H1 (cell line): ENCODE data around the gene YIPF1. TPM values are rescaled to one million over a fixed set of nuclear protein-coding genes. Genes with fewer than 3 reads are reported as not detected.

Source experiments
- CTCF ChIA-PET: fragments of 300-600 bp; sonication (Branson Sonifier 250); formaldehyde crosslinking; loops from one replicate; lab custom pipeline; 2021; ENCODE audit not compliant: partially characterized antibody; lab: Charles Lee
- POLR2A ChIA-PET: fragments of 300-600 bp; sonication (Branson Sonifier 250); formaldehyde crosslinking; loops from one replicate; lab custom pipeline; 2021; ENCODE audit warnings: inconsistent platforms; ENCODE audit not compliant: partially characterized antibody; lab: Charles Lee
- DNase-seq, 2 experiments: peaks; one replicate each; pipeline versions ENCODE4 v3.0.0 to v3.0.0-alpha.2; 2010 to 2022; ENCODE audit warnings: low spot score in 2 of 2, low read depth in 1 of 2, mixed read lengths in 1 of 2
- FAIRE-seq: peaks from 2 replicates; lab custom pipeline; 2011; peaks lifted over from hg19 to GRCh38; lab: Jason Lieb, UNC
- H2AFZ ChIP-seq: 2 replicates; pipeline ENCODE4 v1.8.1; 2012; ENCODE audit warnings: low read length, inconsistent platforms
- H2AK5ac ChIP-seq: 2 replicates; pipeline ENCODE4 v1.6.1; 2013; ENCODE audit warnings: low read depth, low read length
- H2BK120ac ChIP-seq: replicated peaks from 2 replicates; pipeline ENCODE3; 2013; ENCODE audit warnings: low read depth, low read length, inconsistent platforms
- H2BK12ac ChIP-seq: 2 replicates; pipeline ENCODE4 v1.6.1; 2013; ENCODE audit warnings: low read depth, low read length
- H2BK15ac ChIP-seq: 2 replicates; pipeline ENCODE4 v1.6.1; 2013; ENCODE audit warnings: low read length
- H2BK20ac ChIP-seq: 2 replicates; pipeline ENCODE4 v1.6.1; 2013; ENCODE audit warnings: low read length
- H2BK5ac ChIP-seq: 2 replicates; pipeline ENCODE4 v1.6.1; 2013; ENCODE audit warnings: low read depth, low read length
- H3K14ac ChIP-seq: 2 replicates; pipeline ENCODE4 v1.6.1; 2013; ENCODE audit warnings: inconsistent platforms; ENCODE audit not compliant: insufficient read length
- H3K18ac ChIP-seq: 2 replicates; pipeline ENCODE4 v1.6.1; 2013; ENCODE audit warnings: low read length; ENCODE audit errors: extremely low read depth
- H3K23ac ChIP-seq: 2 replicates; pipeline ENCODE4 v1.6.1; 2013; ENCODE audit warnings: inconsistent platforms; ENCODE audit not compliant: insufficient read length
- H3K23me2 ChIP-seq: 2 replicates; pipeline ENCODE4 v1.6.1; 2013; ENCODE audit warnings: low read depth, low read length
- H3K27ac ChIP-seq: 2 replicates; pipeline ENCODE4 v1.6.1; 2011; ENCODE audit warnings: low read depth, low read length, inconsistent platforms
- H3K27me3 ChIP-seq, 4 experiments: replicated peaks in 1 of 4; 1 replicate in 1 of 4; 2 replicates in 3 of 4; pipeline versions ENCODE4 v1.6.1 to v1.8.1; 2011 to 2013; ENCODE audit warnings: low read length in 3 of 4, mild to moderate bottlenecking in 3 of 4, inconsistent platforms in 2 of 4, mixed read lengths in 2 of 4, moderate library complexity in 1 of 4; ENCODE audit not compliant: control insufficient read depth in 3 of 4, insufficient read depth in 3 of 4; ENCODE audit errors: extremely low read depth in 1 of 4
- H3K36me3 ChIP-seq, 4 experiments: 2 replicates each; pipeline versions ENCODE4 v1.6.1 to v1.8.1; 2011 to 2013; ENCODE audit warnings: mild to moderate bottlenecking in 4 of 4, low read length in 3 of 4, moderate library complexity in 2 of 4, control low read depth in 1 of 4, inconsistent platforms in 1 of 4; ENCODE audit not compliant: insufficient read depth in 4 of 4, control insufficient read depth in 2 of 4
- H3K4ac ChIP-seq: replicated peaks from 2 replicates; pipeline ENCODE3; 2013; ENCODE audit warnings: low read length, low read depth, mixed read lengths, inconsistent platforms; ENCODE audit not compliant: insufficient read length
- H3K4me1 ChIP-seq, 4 experiments: replicated peaks in 1 of 4; 1 replicate in 1 of 4; 2 replicates in 3 of 4; pipeline versions ENCODE4 v1.6.1 to v1.8.1; 2011 to 2013; ENCODE audit warnings: low read length in 3 of 4, inconsistent platforms in 2 of 4, mixed read lengths in 1 of 4; ENCODE audit not compliant: insufficient read depth in 4 of 4, control insufficient read depth in 3 of 4
- H3K4me2 ChIP-seq, 2 experiments: 2 replicates each; pipeline versions ENCODE4 v1.6.1 to v1.8.1; 2011 to 2013; ENCODE audit warnings: low read depth in 2 of 2, low read length in 2 of 2, control low read depth in 1 of 2, inconsistent platforms in 1 of 2, mild to moderate bottlenecking in 1 of 2; ENCODE audit not compliant: insufficient read depth in 1 of 2
- H3K4me3 ChIP-seq, 4 experiments: fragments of 200-600, 300-600 bp in 1 of 4; sonication (generic), shearing (Covaris generic), sonication (Bioruptor Twin) in 1 of 4; 2 replicates each; pipeline versions ENCODE4 v1.5.1 to v1.8.1; 2011 to 2016; ENCODE audit warnings: low read length in 4 of 4, low read depth in 3 of 4, control low read depth in 2 of 4, inconsistent platforms in 2 of 4, mild to moderate bottlenecking in 2 of 4, mixed read lengths in 1 of 4, moderate library complexity in 1 of 4; ENCODE audit not compliant: insufficient read depth in 2 of 4; ENCODE audit errors: extremely low read depth in 1 of 4
- H3K56ac ChIP-seq: replicated peaks from 2 replicates; pipeline ENCODE3; 2013; ENCODE audit warnings: low read depth, mild to moderate bottlenecking, mixed read lengths, low read length, inconsistent platforms; ENCODE audit not compliant: insufficient read length
- H3K79me1 ChIP-seq: 2 replicates; pipeline ENCODE4 v1.6.1; 2013; ENCODE audit warnings: low read depth, low read length, control low read depth
- H3K79me2 ChIP-seq, 2 experiments: 2 replicates each; pipeline versions ENCODE4 v1.6.1 to v1.8.1; 2012 to 2013; ENCODE audit warnings: low read length in 2 of 2, mild to moderate bottlenecking in 2 of 2, inconsistent platforms in 1 of 2; ENCODE audit not compliant: insufficient read depth in 2 of 2, control insufficient read depth in 1 of 2
- H3K9ac ChIP-seq, 4 experiments: replicated peaks in 1 of 4; 1 replicate in 1 of 4; 2 replicates in 3 of 4; pipeline versions ENCODE4 v1.6.1 to v1.8.1; 2011 to 2013; ENCODE audit warnings: low read depth in 3 of 4, low read length in 3 of 4, control low read depth in 2 of 4, mild to moderate bottlenecking in 2 of 4, moderate library complexity in 2 of 4, inconsistent platforms in 1 of 4; ENCODE audit errors: extremely low read depth in 1 of 4
- H3K9me3 ChIP-seq, 2 experiments: 2 replicates each; pipeline versions ENCODE4 v1.6.1 to v1.8.1; 2012 to 2013; ENCODE audit warnings: mild to moderate bottlenecking in 2 of 2, moderate library complexity in 2 of 2, control low read depth in 1 of 2, inconsistent platforms in 1 of 2, low read depth in 1 of 2, low read length in 1 of 2, mixed read lengths in 1 of 2; ENCODE audit not compliant: insufficient read depth in 2 of 2
- H4K20me1 ChIP-seq, 2 experiments: replicated peaks in 1 of 2; 2 replicates each; pipeline versions ENCODE3 to v1.8.1; 2011 to 2013; ENCODE audit warnings: inconsistent platforms in 2 of 2, low read length in 2 of 2, mild to moderate bottlenecking in 1 of 2; ENCODE audit not compliant: insufficient read depth in 2 of 2, control insufficient read depth in 1 of 2
- H4K5ac ChIP-seq: 2 replicates; pipeline ENCODE4 v1.6.1; 2013; ENCODE audit warnings: low read length, low read depth, mixed read lengths, inconsistent platforms; ENCODE audit not compliant: insufficient read length
- H4K8ac ChIP-seq: 2 replicates; pipeline ENCODE4 v1.8.0; 2013; ENCODE audit warnings: mild to moderate bottlenecking, moderate library complexity, low read length, inconsistent platforms; ENCODE audit not compliant: insufficient read depth; ENCODE audit errors: extremely low read depth
- H4K91ac ChIP-seq: replicated peaks from 2 replicates; pipeline ENCODE3; 2013; ENCODE audit warnings: low read length, mixed read lengths, inconsistent platforms; ENCODE audit not compliant: insufficient read length
- CHD1 ChIP-seq: IDR thresholded peaks from 2 replicates; pipeline ENCODE4 v1.6.1; 2012; ENCODE audit warnings: low read depth, low read length, improper control_type of control experiment
- TAF1 ChIP-seq: IDR thresholded peaks from 2 replicates; pipeline ENCODE4 v1.6.1; 2011; ENCODE audit warnings: mild to moderate bottlenecking, low read depth, low read length
- WGBS, 2 experiments: shearing (Covaris generic) in 1 of 2; methylation state at CpG; one replicate each; pipeline versions ENCODE4 v1.1.6 to v1.1.7; 2013 to 2015; ENCODE audit warnings: low lambda C conversion rate in 2 of 2, mixed read lengths in 2 of 2, inconsistent platforms in 1 of 2, low coverage in 1 of 2, missing lambda C conversion rate in 1 of 2; ENCODE audit not compliant: insufficient replicate concordance in 2 of 2, insufficient coverage in 1 of 2, insufficient read length in 1 of 2; ENCODE audit errors: extremely low coverage in 1 of 2, missing lambda C conversion rate in 1 of 2; 5-methylcytosine and 5-hydroxymethylcytosine counted together
- polyA plus RNA-seq, 7 experiments: library from polyadenylated mRNA; depleted of rRNA in 3 of 7; stranded (reverse) in 5 of 7; unstranded in 2 of 7; fragments of >200 nt in 5 of 7; fragments of 200-250 nt in 2 of 7; gene quantifications; 1 replicate in 5 of 7; 2 replicates in 1 of 7; 4 replicates in 1 of 7; pipeline versions ENCODE4 v1.2.1 to v1.2.3, GENCODE V29; 2011 to 2013; ENCODE audit warnings: missing spikeins in 2 of 7, mixed read lengths in 2 of 7
- total RNA-seq: library from RNA; stranded (reverse); fragmentation: NEBNext Ultra II Directional; extraction: Animal tissue kit (Norgen Biotek cat#: 25700); gene quantifications from 2 replicates; pipeline ENCODE4 v1.2.1, GENCODE V29; 2021

YIPF1 gene
- total and polyA plus RNA-seq, 2 of the 8 experiments (the other 6 are each of a cell fraction or from before 2014, with no cell fraction given): 31.8 to 53.7 TPM

DNA sequence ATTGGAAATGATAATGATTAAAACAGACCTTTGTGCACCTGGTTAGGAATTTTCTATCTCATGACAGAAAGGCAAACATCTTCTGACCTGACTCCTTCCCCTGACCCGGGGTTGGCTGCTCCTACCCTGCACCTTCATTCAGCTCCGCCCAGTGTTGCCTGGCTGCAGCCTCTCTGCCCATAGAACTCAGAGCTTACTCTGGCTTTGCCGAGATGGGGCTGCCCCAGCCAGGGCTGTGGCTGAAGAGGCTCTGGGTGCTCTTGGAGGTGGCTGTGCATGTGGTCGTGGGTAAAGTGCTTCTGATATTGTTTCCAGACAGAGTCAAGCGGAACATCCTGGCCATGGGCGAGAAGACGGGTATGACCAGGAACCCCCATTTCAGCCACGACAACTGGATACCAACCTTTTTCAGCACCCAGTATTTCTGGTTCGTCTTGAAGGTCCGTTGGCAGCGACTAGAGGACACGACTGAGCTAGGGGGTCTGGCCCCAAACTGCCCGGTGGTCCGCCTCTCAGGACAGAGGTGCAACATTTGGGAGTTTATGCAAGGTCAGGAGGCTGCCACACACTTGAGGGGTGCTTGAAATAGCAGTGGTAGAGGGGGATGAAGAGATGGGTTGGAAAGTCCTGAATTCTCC is 4.5 kb upstream of the YIPF1 start, which contains the start of gene DIO1:
TSS of gene DIO1 (plus strand) at position 189 of the 638 bp plus-strand sequence. CDS start at position 213, 24 bp downstream.
- peaks cover 1% of the 10 kb centered on the region; the same call in 1 of the 2 replicates for H3K23me2 ChIP-seq
- H4K5ac ChIP-seq: no peak within 1 kb of the TSS
- H3K4me2 ChIP-seq: no peak within 1 kb of the TSS
- H2BK5ac ChIP-seq: no peak within 1 kb of the TSS
- H3K79me1 ChIP-seq: no peaks in the 10 kb centered on the region
- H3K4me3 ChIP-seq: no peak within 1 kb of the TSS
- no peaks in the 10 kb centered on the region; a peak in 1 of 7 replicates for H3K27me3 ChIP-seq
- no peak for FAIRE-seq
- no peak within 1 kb of the TSS for H3K4ac ChIP-seq
- H4K20me1 ChIP-seq: no peaks in the 10 kb centered on the region
- H3K14ac ChIP-seq: no peak within 1 kb of the TSS
- no peak within 1 kb of the TSS for H2AFZ ChIP-seq
- ChIA-PET CTCF (interaction anchor here (0.9 to 1.8 kb wide), 4 partner anchors 20 to 56 kb away, joined by 3 to 8 read pairs (median 5); no protein-coding TSS in a partner anchor), POLR2A (interaction anchor here (0.7 to 1.1 kb wide), 3 partner anchors 16 to 99 kb away, joined by 3 to 4 read pairs (median 3); no protein-coding TSS in a partner anchor)
- no peak within 1 kb of the TSS for H4K91ac ChIP-seq
- 80% methylated on average over 14 of the region's 14 CpGs; no CpG with 5 or more reads in 1 of the 2 experiments for WGBS, 2 experiments
- H3K18ac ChIP-seq: no peak within 1 kb of the TSS
- DNase-seq: no peak
- H3K9me3 ChIP-seq: no peaks in the 10 kb centered on the region
- H2BK12ac ChIP-seq: no peak within 1 kb of the TSS
- H3K9ac ChIP-seq: no peak within 1 kb of the TSS
- H2BK20ac ChIP-seq: no peak within 1 kb of the TSS
- no peak within 1 kb of the TSS for H4K8ac ChIP-seq
- H2BK15ac ChIP-seq: no peak within 1 kb of the TSS
- H3K23ac ChIP-seq: no peak within 1 kb of the TSS
- TF ChIP-seq CHD1: no peak
- 0 out of 2 replicates have a peak, but pooled peaks have one; percentile 27 for TF ChIP-seq TAF1
- no peaks in the 10 kb centered on the region for H3K36me3 ChIP-seq
- H2AK5ac ChIP-seq: no peak within 1 kb of the TSS
- no peak within 1 kb of the TSS for H3K27ac ChIP-seq
- H3K79me2 ChIP-seq: no peaks in the 10 kb centered on the region
- H2BK120ac ChIP-seq: no peak within 1 kb of the TSS
- H3K56ac ChIP-seq: no peak within 1 kb of the TSS
- peaks cover 0 to 7% (median 2%) of the 10 kb centered on the region in 4 experiments; a peak in 3 of 7 replicates for H3K4me1 ChIP-seq
